Measurements from ENCODE around the gene ACOXL.

Gene ACOXL

GRCh38 chr2:111135910-111136297 is 403.5 kb downstream of the ACOXL start:
- no peak for DNase-seq (ENCODE audit: low spot score)

GRCh38 chr2:111138839-111139238 is 406.5 kb downstream of the ACOXL start:
- no peak for DNase-seq (ENCODE audit: low spot score)

- DNase-seq (ENCODE audit: low spot score), result no peak
Observed at GRCh38 chr2:111139637-111140317, 407.4 kb downstream of the ACOXL start.

- no peak for DNase-seq (ENCODE audit: low spot score)
Observed at GRCh38 chr2:111140815-111141214, 408.4 kb downstream of the ACOXL start.

- no peak for DNase-seq (ENCODE audit: low spot score)
Observed at GRCh38 chr2:111142101-111142500, 409.7 kb downstream of the ACOXL start.

- no peak for DNase-seq (ENCODE audit: low spot score)
Observed at GRCh38 chr2:111143107-111143842, 410.9 kb downstream of the ACOXL start.

GRCh38 chr2:111143843-111144198 is 411.4 kb downstream of the ACOXL start:
- no peak for DNase-seq (ENCODE audit: low spot score)

- DNase-seq (ENCODE audit: low spot score), result no peak
Observed at GRCh38 chr2:111145103-111145760, 412.9 kb downstream of the ACOXL start.

GRCh38 chr2:111145951-111146350 is 413.6 kb downstream of the ACOXL start:
- DNase-seq (ENCODE audit: low spot score), result no peak

- no peak for DNase-seq (ENCODE audit: low spot score)
Observed at GRCh38 chr2:111148225-111148873, 416.0 kb downstream of the ACOXL start.

- DNase-seq (ENCODE audit: low spot score), result no peak
Observed at GRCh38 chr2:111148925-111149324, 416.6 kb downstream of the ACOXL start.

- no peak for DNase-seq (ENCODE audit: low spot score)
Observed at GRCh38 chr2:111149882-111150455, 417.6 kb downstream of the ACOXL start.

- DNase-seq (ENCODE audit: low spot score), result no peak
Observed at GRCh38 chr2:111154758-111155157, 422.4 kb downstream of the ACOXL start.

- no peak for DNase-seq (ENCODE audit: low spot score)
Observed at GRCh38 chr2:111155610-111156009, 423.2 kb downstream of the ACOXL start.

GRCh38 chr2:111156529-111156928 is 424.2 kb downstream of the ACOXL start:
- DNase-seq (ENCODE audit: low spot score), result no peak

GRCh38 chr2:111157071-111157661 is 424.8 kb downstream of the ACOXL start:
- DNase-seq (ENCODE audit: low spot score), result no peak

- no peak for DNase-seq (ENCODE audit: low spot score)
Observed at GRCh38 chr2:111157798-111158197, 425.4 kb downstream of the ACOXL start.

- DNase-seq (ENCODE audit: low spot score), result no peak
Observed at GRCh38 chr2:111159641-111160040, 427.3 kb downstream of the ACOXL start.

- no peak for DNase-seq (ENCODE audit: low spot score)
Observed at GRCh38 chr2:111160758-111161157, 428.4 kb downstream of the ACOXL start.

- DNase-seq (ENCODE audit: low spot score), result no peak
Observed at GRCh38 chr2:111161971-111162370, 429.6 kb downstream of the ACOXL start.

GRCh38 chr2:111162718-111163331 is 430.5 kb downstream of the ACOXL start:
- DNase-seq (ENCODE audit: low spot score), result no peak

- DNase-seq (ENCODE audit: low spot score), result no peak
Observed at GRCh38 chr2:111164078-111164477, 431.7 kb downstream of the ACOXL start.
